Psoas muscle (tissue), 8 donors: ENCODE data around the gene CELF4. TPM values are rescaled to one million over a fixed set of nuclear protein-coding genes. Genes with fewer than 3 reads are reported as not detected.

ENCODE experiments used
- ATAC-seq, 4 donors: fragments of 200-7000 bp; cut with Tn5 transposase; one replicate each; pipeline ENCODE4 v1.9.1; 2020; ENCODE audit warnings: moderate library complexity in 3 of 4, mild to moderate bottlenecking in 2 of 4
- DNase-seq, 2 donors: peaks; one replicate each; pipeline ENCODE4 v3.0.0-alpha.2; 2020
- H3K27ac ChIP-seq: fragments of 200-600 bp; one replicate; pipeline ENCODE4 v1.8.0; 2022
- H3K27me3 ChIP-seq, 3 donors: fragments of 200-600 bp in 1 of 3; one replicate each; pipeline versions ENCODE4 v1.6.1 to v1.8.0; 2013 to 2022; ENCODE audit warnings: low read length in 2 of 3, mild to moderate bottlenecking in 2 of 3, moderate library complexity in 1 of 3; ENCODE audit not compliant: insufficient read depth in 3 of 3
- H3K36me3 ChIP-seq, 2 donors: fragments of 200-600 bp in 1 of 2; one replicate each; pipeline versions ENCODE4 v1.6.1 to v1.8.0; 2013 to 2022; ENCODE audit warnings: low read depth in 1 of 2, mild to moderate bottlenecking in 1 of 2, moderate library complexity in 1 of 2; ENCODE audit not compliant: insufficient read depth in 1 of 2
- H3K4me1 ChIP-seq: fragments of 200-600 bp; one replicate; pipeline ENCODE4 v1.8.0; 2022
- H3K4me3 ChIP-seq: fragments of 200-600 bp; one replicate; pipeline ENCODE4 v1.8.0; 2022; ENCODE audit warnings: mild to moderate bottlenecking
- H3K9me3 ChIP-seq: fragments of 200-600 bp; one replicate; pipeline ENCODE4 v1.8.0; 2022
- CTCF ChIP-seq: fragments of 200-600 bp; IDR thresholded peaks from one replicate; pipeline ENCODE4 v1.8.0; 2022; ENCODE audit warnings: antibody characterized with exemption
- WGBS, 3 donors: extraction: QIAGEN DNeasy Blood & Tissue Kit; methylation state at CpG; one replicate each; pipeline versions ENCODE4 v1.1.6 to v1.1.7; 2013; 5-methylcytosine and 5-hydroxymethylcytosine counted together
- intact Hi-C, 2 donors: fragments of 100-400 bp; cut with DNase I; formaldehyde crosslinking; loops; one replicate each; pipeline versions ENCODE4 v1.11.0 to v1.14.2; 2022
- long read RNA-seq, 2 donors: library from polyadenylated mRNA; unstranded; transcript quantifications; one replicate each; pipeline ENCODE4 v2.0.0, GENCODE V29; 2021
- polyA plus RNA-seq, 3 donors: library from polyadenylated mRNA; stranded (reverse); fragments of 200-250 nt; gene quantifications; one replicate each; pipeline ENCODE4 v1.2.3, GENCODE V29; 2013
- total RNA-seq, 4 donors: library from RNA; stranded (reverse); fragmentation: NEBNext Ultra II Directional in 2 of 4; extraction: Animal tissue kit (Norgen Biotek cat#: 25700) in 2 of 4; gene quantifications; one replicate each; pipeline versions ENCODE4 v1.2.1 to v1.2.4, GENCODE V29; 2021 to 2023
- donor health status: healthy with polysubstance abuse.
- donor health status: DM: no; HTN: no; CAD: no; lungs with moderate emphysema.
- donor health status: Bipolar disorder and iron deficiency.
- donor health status: healthy.
- donor health status: DM: yes; HTN: yes; CAD: no.
- donor health status: DM: no; HTN: no; CAD: no.
- donor health status: DM: no; HTN: no; CAD: no.
- donor health status: DM: yes; HTN: yes; CAD: no.

Gene CELF4
- total RNA-seq: under 1 TPM in 2 of 4 donors, not detected in 2; 0.17 to 0.28 TPM
- polyA plus RNA-seq: under 1 TPM in 2 of 3 donors, not detected in 1; 0.17 TPM
- long read RNA-seq, donor 1: 0 reads
- long read RNA-seq, donor 2: 0 reads

- ATAC-seq (peak in 3 of 4 donors; percentile 20 to 50 (median 26)), DNase-seq (no peak)
- TF ChIP-seq CTCF: no peak
- H3K9me3 ChIP-seq: no peaks in the 10 kb centered on the region
- H3K27ac ChIP-seq: no peak within 1 kb of the TSS
- peaks cover 11% of the 10 kb centered on the region for H3K4me1 ChIP-seq
- 1 to 2% (median 2%) methylated on average over 62 of the region's 62 CpGs for WGBS, 3 donors
- H3K27me3 ChIP-seq: peaks cover 3 to 79% (median 30%) of the 10 kb centered on the region in 3 donors
- H3K36me3 ChIP-seq: no peaks in the 10 kb centered on the region
- peak within 1 kb of the TSS; percentile 73 for H3K4me3 ChIP-seq
- intact Hi-C loops: no loop called here
These were observed at the start of gene CELF4 for GRCh38 chr18:37565101-37565976. TSS of gene CELF4 (minus strand) at chr18:37565798.

DNA sequence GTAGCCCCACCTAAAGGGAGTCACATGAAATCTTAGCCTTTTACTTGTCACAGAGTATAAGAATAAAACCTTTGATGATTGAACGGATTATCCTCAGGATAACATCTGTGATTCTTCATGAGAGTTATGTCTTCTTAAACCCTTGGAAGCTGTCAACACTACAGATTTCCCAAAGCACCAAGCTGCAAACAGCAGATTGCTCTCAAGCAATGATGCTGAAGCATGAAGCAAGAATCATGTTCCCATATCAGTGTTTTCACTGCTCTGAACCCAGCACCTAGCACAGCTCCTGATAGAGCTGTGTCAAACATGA is 47.6 kb upstream of the CELF4 start:
- intact Hi-C loops: no loop called here
- 36 to 52% (median 48%) methylated on average over 1 of the region's 1 CpG for WGBS, 3 donors

GRCh38 chr18:37612524-37613252 is 47.1 kb upstream of the CELF4 start:
- intact Hi-C loops: no loop called here
- Histone ChIP-seq H3K27me3 (peaks cover 0 to 4% (median 0%) of the 10 kb centered on the region in 3 donors), H3K36me3 (no peaks in the 10 kb centered on the region), H3K9me3 (no peaks in the 10 kb centered on the region), H3K4me1 (no peaks in the 10 kb centered on the region), H3K4me3 (no peak overlapping the region), H3K27ac (no peak overlapping the region)
- 36 to 43% (median 43%) methylated on average over 5 of the region's 5 CpGs for WGBS, 3 donors
- no peak for TF ChIP-seq CTCF
- DNase-seq (no peak), ATAC-seq (no peak)

More for the DNA sequence above, 47.6 kb upstream of the CELF4 start:
- ATAC-seq: no peak
- no peak overlapping the region for H3K27ac ChIP-seq
- peaks cover 0 to 4% (median 0%) of the 10 kb centered on the region in 3 donors for H3K27me3 ChIP-seq
- H3K36me3 ChIP-seq: no peaks in the 10 kb centered on the region
- H3K9me3 ChIP-seq: no peaks in the 10 kb centered on the region
- H3K4me1 ChIP-seq: no peaks in the 10 kb centered on the region
- no peak overlapping the region for H3K4me3 ChIP-seq
- TF ChIP-seq CTCF: no peak
- DNase-seq: no peak

DNA sequence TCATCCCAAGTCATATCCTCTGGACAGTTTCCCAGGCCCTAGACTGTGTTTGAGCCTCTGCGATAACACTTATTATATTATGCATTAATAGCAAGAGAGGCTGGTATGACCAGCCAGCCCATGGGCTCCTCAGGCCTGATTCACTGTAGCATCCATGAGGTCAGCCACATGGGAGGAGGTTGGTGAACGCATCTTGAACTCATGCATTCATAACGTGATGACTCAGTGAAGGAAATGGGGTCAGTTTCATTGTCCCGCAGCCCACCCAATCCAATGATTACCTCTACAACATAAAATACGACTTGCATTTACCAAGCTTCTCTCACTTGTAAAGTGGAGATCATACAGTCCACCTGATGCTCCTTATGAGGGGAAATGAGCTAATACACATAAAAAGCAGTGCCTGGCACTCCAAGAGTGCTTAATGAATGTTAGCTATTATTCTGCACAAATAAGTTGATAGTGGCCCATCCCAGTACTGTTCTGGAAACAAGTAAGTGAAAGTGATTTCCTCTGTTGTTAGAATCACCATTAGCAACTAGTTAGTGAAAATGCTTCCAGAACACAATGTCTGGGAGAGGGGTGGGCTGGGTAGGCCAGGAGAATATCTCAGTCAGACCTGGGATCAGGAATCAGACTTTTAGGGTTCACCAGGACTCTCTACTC is 46.1 kb upstream of the CELF4 start:
- no peak for TF ChIP-seq CTCF
- no peak overlapping the region for H3K27ac ChIP-seq
- H3K36me3 ChIP-seq: no peaks in the 10 kb centered on the region
- H3K4me1 ChIP-seq: no peaks in the 10 kb centered on the region
- no peak overlapping the region for H3K4me3 ChIP-seq
- ATAC-seq: no peak
- DNase-seq: no peak
- H3K27me3 ChIP-seq: peaks cover 0 to 4% (median 0%) of the 10 kb centered on the region in 3 donors
- no peaks in the 10 kb centered on the region for H3K9me3 ChIP-seq
- intact Hi-C loops: no loop called here
- WGBS, 3 donors: 74 to 83% (median 80%) methylated on average over 5 of the region's 5 CpGs
